ENCODE data around the gene TREM1. TPM values are rescaled to one million over a fixed set of nuclear protein-coding genes. Genes with fewer than 3 reads are reported as not detected.
A peak's percentile ranks its signal among the peaks of the same experiment; 100 is the strongest.
"Not testable (repeated sequence)": the region's sequence is repeated elsewhere in the genome, so short reads cannot be mapped to it uniquely, and the experiment has no call there.

TREM1 gene
- total and polyA plus RNA-seq, 7 experiments from 2014 or later: 15.9 to 251 TPM; not detected in 5

DNA sequence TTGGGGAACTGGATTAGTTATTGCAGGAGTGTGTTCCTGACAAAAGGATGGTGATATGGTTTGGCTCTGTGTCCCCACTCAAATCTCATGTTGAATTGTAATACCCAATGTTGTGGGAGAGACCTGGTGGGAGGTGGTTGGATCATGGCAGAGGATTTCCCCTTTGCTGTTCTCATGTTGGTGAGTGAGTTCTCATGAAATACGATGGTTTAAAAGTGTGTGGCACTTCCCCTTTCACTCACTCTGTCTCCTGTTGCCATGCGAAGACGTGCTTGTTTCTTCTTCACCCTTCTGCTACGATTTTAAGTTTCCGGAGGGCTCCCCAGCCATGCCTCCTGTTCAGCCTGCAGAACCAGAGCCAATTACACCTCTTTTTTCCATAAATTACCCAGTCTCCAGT is 16.2 kb upstream of the TREM1 start:
- H3K9me3 ChIP-seq (ENCODE audit: control insufficient read depth in 2 of 3, low read length in 3 of 3): no peaks in the 10 kb centered on the region
- ATAC-seq: peak; percentile 44
- ChIA-PET POLR2A (no interaction called here), CTCF (no interaction called here)
- H3K9me3 Mint-ChIP-seq: peaks cover 0 to 11% (median 3%) of the 10 kb centered on the region in 11 donors
- H3K27ac Mint-ChIP-seq: no peak overlapping the region
- H3K27me3 ChIP-seq (ENCODE audit: control insufficient read depth in 2 of 2, insufficient read depth in 2 of 2, low read length in 2 of 2): no peaks in the 10 kb centered on the region
- peaks cover 0 to 28% (median 0%) of the 10 kb centered on the region in 5 donors for H3K36me3 Mint-ChIP-seq
- no peak overlapping the region for H3K4me3 Mint-ChIP-seq
- H3K27me3 Mint-ChIP-seq: peaks cover 0 to 36% (median 0%) of the 10 kb centered on the region in 5 donors
- no peak overlapping the region for H3K4me3 ChIP-seq (ENCODE audit: low read length)
- H3K4me1 ChIP-seq (ENCODE audit: control insufficient read depth in 2 of 2, insufficient read depth in 2 of 2, low read length in 2 of 2): peaks cover 18 to 21% of the 10 kb centered on the region in 2 donors
- H3K27ac ChIP-seq (ENCODE audit: low read depth, low read length): no peak overlapping the region
- H3K36me3 ChIP-seq (ENCODE audit: control insufficient read depth in 2 of 3, insufficient read depth in 3 of 3, low read length in 3 of 3): no peaks in the 10 kb centered on the region
- no peak for DNase-seq
- intact Hi-C loops (cut with micrococcal nuclease): no loop called here
- H3K4me1 Mint-ChIP-seq: peaks cover 27 to 65% (median 53%) of the 10 kb centered on the region in 7 donors

DNA sequence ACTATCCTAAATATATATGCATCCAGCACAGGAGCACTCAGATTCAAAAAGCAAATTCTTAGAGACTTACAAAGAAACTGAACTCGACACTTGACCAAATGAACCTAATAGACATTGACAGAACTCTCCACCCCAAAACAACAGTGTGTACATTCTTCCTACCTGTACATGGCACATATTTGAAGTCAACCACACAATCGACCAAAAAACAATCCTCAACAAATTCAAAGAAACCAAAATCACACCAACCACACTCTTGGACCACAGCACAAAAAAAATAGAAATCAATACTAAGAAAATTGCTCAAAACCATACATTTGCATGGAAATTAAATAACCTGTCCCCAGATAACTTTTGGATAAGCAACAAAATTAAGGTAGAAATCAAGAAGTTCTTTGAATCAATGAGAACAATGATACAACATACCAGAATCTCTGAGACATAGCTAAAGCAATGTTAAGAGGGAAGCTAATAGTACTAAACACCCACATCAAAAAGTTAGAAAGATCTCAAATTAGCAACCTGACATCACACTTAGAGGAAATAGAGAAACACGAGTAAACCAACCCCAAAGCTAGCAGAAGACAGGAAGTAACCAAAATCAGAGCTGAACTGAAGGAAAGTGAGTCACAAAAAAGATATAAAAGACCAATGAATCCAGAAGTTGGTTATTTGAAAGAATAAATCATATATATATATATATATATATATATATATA is 12.5 kb upstream of the TREM1 start:
- Histone ChIP-seq H3K36me3 (ENCODE audit: control insufficient read depth in 2 of 3, insufficient read depth in 3 of 3, low read length in 3 of 3) (no peaks in the 10 kb centered on the region), H3K27me3 (ENCODE audit: control insufficient read depth in 2 of 2, insufficient read depth in 2 of 2, low read length in 2 of 2) (no peaks in the 10 kb centered on the region), H3K9me3 (ENCODE audit: control insufficient read depth in 2 of 3, low read length in 3 of 3) (no peaks in the 10 kb centered on the region), H3K27ac (ENCODE audit: low read depth, low read length) (peak overlapping the region; percentile 22), H3K4me1 (ENCODE audit: control insufficient read depth in 2 of 2, insufficient read depth in 2 of 2, low read length in 2 of 2) (peaks cover 18 to 21% of the 10 kb centered on the region in 2 donors), H3K4me3 (ENCODE audit: low read length) (peak overlapping the region; percentile 4)
- peaks cover 0 to 21% (median 4%) of the 10 kb centered on the region in 11 donors for H3K9me3 Mint-ChIP-seq
- peaks cover 24 to 73% (median 57%) of the 10 kb centered on the region in 7 donors for H3K4me1 Mint-ChIP-seq
- CTCF ChIA-PET: interaction anchor here (0.6 to 0.9 kb wide), 5 partner anchors 18 to 72 kb away, joined by 3 to 4 read pairs (median 3); no protein-coding TSS in a partner anchor
- DNase-seq (peak in 7 of 9 donors; percentile 60 to 85 (median 81)), ATAC-seq (peak; percentile 94)
- intact Hi-C loops (cut with micrococcal nuclease): loop anchor here (1.0 to 5.0 kb wide), 5 partner anchors 20 to 227 kb away; partner anchors contain the start of genes NFYA (in 1 of the 2), OARD1 (in 1 of the 2) and TREML2 (in 1 of the 2)
- H3K27ac Mint-ChIP-seq: peak overlapping the region; percentile 80 to 98 (median 88)
- H3K36me3 Mint-ChIP-seq: peaks cover 0 to 46% (median 0%) of the 10 kb centered on the region in 5 donors
- POLR2A ChIA-PET: no interaction called here
- peak overlapping the region; percentile 56 to 91 (median 76) for H3K4me3 Mint-ChIP-seq
- H3K27me3 Mint-ChIP-seq: peaks cover 0 to 19% (median 0%) of the 10 kb centered on the region in 5 donors

DNA sequence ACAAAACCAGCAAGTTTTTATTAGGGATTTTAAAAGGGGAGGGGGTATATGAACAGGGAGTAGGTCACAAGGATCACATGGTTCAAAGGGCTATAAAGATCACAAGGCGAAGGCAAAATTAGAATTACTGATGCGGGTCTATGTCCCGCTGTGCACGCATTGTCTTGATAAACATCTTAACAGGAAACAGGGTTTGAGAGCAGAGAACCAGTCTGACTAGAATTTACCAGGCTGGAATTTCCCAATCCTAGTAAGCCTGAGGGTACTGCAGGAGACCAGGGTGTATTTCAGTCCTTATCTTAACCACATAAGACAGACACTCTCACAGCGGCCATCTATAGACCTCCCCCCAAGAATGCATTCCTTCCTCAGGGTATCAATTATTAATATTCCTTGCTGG is 10.8 kb upstream of the TREM1 start:
- CTCF ChIA-PET: interaction anchor here (1.0 kb wide), 2 partner anchors 10 to 11 kb away, joined by 3 read pairs; no protein-coding TSS in a partner anchor
- Mint-ChIP-seq H3K4me3 (peak overlapping the region in 2 of 10 donors; percentile 26 to 54), H3K9me3 (peaks cover 0 to 15% (median 4%) of the 10 kb centered on the region in 11 donors), H3K36me3 (peaks cover 0 to 40% (median 0%) of the 10 kb centered on the region in 5 donors), H3K4me1 (peaks cover 22 to 75% (median 59%) of the 10 kb centered on the region in 7 donors), H3K27me3 (peaks cover 0 to 14% (median 0%) of the 10 kb centered on the region in 5 donors), H3K27ac (peak overlapping the region in 3 of 9 donors; percentile 12 to 56 (median 28))
- H3K36me3 ChIP-seq (ENCODE audit: control insufficient read depth in 2 of 3, insufficient read depth in 3 of 3, low read length in 3 of 3); DNase-seq; POLR2A ChIA-PET; H3K4me3 ChIP-seq (ENCODE audit: low read length); ATAC-seq; H3K9me3 ChIP-seq (ENCODE audit: control insufficient read depth in 2 of 3, low read length in 3 of 3); H3K27me3 ChIP-seq (ENCODE audit: control insufficient read depth in 2 of 2, insufficient read depth in 2 of 2, low read length in 2 of 2); H3K27ac ChIP-seq (ENCODE audit: low read depth, low read length): not testable (repeated sequence)
- peaks cover 18 to 21% of the 10 kb centered on the region in 2 donors for H3K4me1 ChIP-seq (ENCODE audit: control insufficient read depth in 2 of 2, insufficient read depth in 2 of 2, low read length in 2 of 2)
- intact Hi-C loops (cut with micrococcal nuclease): loop anchor here in 1 of 2 donors (5.0 kb wide), 1 partner anchor 95 kb away; the partner anchor contains the start of gene TREML2

DNA sequence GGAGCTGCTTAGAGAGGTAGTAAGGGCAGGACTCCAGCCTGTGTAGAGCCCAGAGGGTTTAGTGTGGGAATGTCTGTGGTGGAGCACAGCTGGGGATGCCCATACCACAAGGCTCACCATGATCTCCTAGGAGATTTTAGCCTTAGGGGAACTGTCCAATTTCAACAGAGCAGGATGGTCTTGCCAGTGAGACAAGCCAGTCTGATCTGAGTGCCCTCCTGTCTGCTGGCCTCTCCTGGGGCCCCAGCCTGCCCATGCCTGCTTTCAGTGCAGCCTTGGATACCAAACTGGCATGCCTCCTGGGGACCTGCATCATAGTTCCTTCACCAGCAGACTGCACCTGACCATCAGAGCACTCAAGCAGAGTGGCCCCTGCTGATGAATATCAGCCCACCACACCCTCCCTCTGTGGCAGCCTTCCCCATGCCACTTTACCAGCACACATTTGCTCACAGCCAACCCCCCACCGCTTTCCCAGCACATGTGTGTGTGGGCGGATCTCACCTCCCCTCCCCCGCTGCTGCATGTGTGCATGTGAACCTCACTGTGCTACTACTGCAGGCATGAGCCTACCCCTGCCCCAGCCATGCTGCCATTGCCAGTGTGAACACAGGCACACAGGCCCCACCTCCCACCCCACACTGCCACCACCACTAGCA is 7.9 kb upstream of the TREM1 start:
- Mint-ChIP-seq H3K36me3 (peaks cover 0 to 26% (median 0%) of the 10 kb centered on the region in 5 donors), H3K27ac (no peak overlapping the region), H3K4me1 (peaks cover 18 to 61% (median 41%) of the 10 kb centered on the region in 7 donors), H3K27me3 (peaks cover 0 to 2% (median 0%) of the 10 kb centered on the region in 5 donors), H3K4me3 (peak overlapping the region in 1 of 10 donors; percentile 54), H3K9me3 (peaks cover 0 to 12% (median 4%) of the 10 kb centered on the region in 11 donors)
- H3K9me3 ChIP-seq (ENCODE audit: control insufficient read depth in 2 of 3, low read length in 3 of 3): no peaks in the 10 kb centered on the region
- no peak overlapping the region for H3K4me3 ChIP-seq (ENCODE audit: low read length)
- ATAC-seq (no peak), DNase-seq (no peak)
- intact Hi-C loops (cut with micrococcal nuclease): no loop called here
- peaks cover 11% of the 10 kb centered on the region in 2 donors for H3K4me1 ChIP-seq (ENCODE audit: control insufficient read depth in 2 of 2, insufficient read depth in 2 of 2, low read length in 2 of 2)
- CTCF ChIA-PET: no interaction called here
- H3K27ac ChIP-seq (ENCODE audit: low read depth, low read length): no peak overlapping the region
- POLR2A ChIA-PET: no interaction called here
- H3K36me3 ChIP-seq (ENCODE audit: control insufficient read depth in 2 of 3, insufficient read depth in 3 of 3, low read length in 3 of 3): no peaks in the 10 kb centered on the region
- no peaks in the 10 kb centered on the region for H3K27me3 ChIP-seq (ENCODE audit: control insufficient read depth in 2 of 2, insufficient read depth in 2 of 2, low read length in 2 of 2)

DNA sequence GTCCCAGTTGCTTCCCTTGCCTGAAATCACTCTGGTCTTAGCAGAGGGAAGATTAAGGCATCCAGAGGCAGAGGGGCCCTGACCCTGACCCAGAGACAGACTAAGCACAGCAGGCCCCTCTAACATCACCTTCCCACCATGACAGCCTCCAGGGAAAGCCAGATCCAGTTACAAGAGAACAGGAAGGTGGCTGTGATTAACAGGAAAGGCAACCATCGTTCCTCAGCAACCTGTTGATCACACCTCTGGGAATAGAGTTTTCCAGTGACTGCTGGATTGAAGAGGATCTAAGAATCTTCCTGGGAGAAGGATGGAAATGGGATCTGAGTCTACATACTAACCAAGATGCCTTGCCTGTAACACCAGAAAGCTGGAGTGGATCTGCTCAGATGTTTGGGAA is 5.2 kb upstream of the TREM1 start:
- Mint-ChIP-seq H3K36me3 (peaks cover 0 to 8% (median 0%) of the 10 kb centered on the region in 5 donors), H3K4me1 (peaks cover 2 to 35% (median 15%) of the 10 kb centered on the region in 7 donors)
- intact Hi-C loops (cut with micrococcal nuclease): no loop called here

DNA sequence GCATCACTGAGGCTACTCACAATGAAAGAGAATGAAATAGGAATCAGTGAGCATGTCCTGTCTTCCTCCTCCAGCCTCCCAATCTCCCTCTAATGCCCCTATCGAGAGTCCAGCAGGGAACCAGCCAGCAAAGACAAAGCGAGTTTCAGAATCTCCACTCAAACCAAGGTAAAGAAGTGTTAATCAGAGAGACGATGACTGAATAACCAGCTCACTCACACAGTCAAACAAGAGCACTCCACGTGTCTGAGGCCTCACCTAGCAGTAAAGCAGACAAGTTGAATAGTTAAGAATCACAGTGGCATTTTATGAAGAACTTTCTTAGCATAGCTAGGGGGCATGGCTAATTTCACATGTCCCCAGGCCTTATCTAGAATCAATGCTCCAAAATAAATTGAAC is 3.3 kb upstream of the TREM1 start:
- Histone ChIP-seq H3K27me3 (ENCODE audit: control insufficient read depth in 2 of 2, insufficient read depth in 2 of 2, low read length in 2 of 2) (no peaks in the 10 kb centered on the region), H3K27ac (ENCODE audit: low read depth, low read length) (no peak overlapping the region), H3K4me3 (ENCODE audit: low read length) (no peak overlapping the region), H3K9me3 (ENCODE audit: control insufficient read depth in 2 of 3, low read length in 3 of 3) (no peaks in the 10 kb centered on the region), H3K36me3 (ENCODE audit: control insufficient read depth in 2 of 3, insufficient read depth in 3 of 3, low read length in 3 of 3) (no peaks in the 10 kb centered on the region), H3K4me1 (ENCODE audit: control insufficient read depth in 2 of 2, insufficient read depth in 2 of 2, low read length in 2 of 2) (no peaks in the 10 kb centered on the region)
- H3K36me3 Mint-ChIP-seq: no peaks in the 10 kb centered on the region
- ATAC-seq: no peak
- no peak overlapping the region for H3K4me3 Mint-ChIP-seq
- ChIA-PET CTCF (interaction anchor here (0.5 kb wide), 1 partner anchor 11 kb away, joined by 3 read pairs; no protein-coding TSS in a partner anchor), POLR2A (no interaction called here)
- peaks cover 0 to 16% (median 4%) of the 10 kb centered on the region in 7 donors for H3K4me1 Mint-ChIP-seq
- no peak for DNase-seq
- H3K9me3 Mint-ChIP-seq: no peaks in the 10 kb centered on the region
- intact Hi-C loops (cut with micrococcal nuclease): no loop called here
- peaks cover 0 to 7% (median 0%) of the 10 kb centered on the region in 5 donors for H3K27me3 Mint-ChIP-seq
- H3K27ac Mint-ChIP-seq: no peak overlapping the region

More for the DNA sequence above, 5.2 kb upstream of the TREM1 start:
- Histone ChIP-seq H3K27me3 (ENCODE audit: control insufficient read depth in 2 of 2, insufficient read depth in 2 of 2, low read length in 2 of 2) (no peaks in the 10 kb centered on the region), H3K36me3 (ENCODE audit: control insufficient read depth in 2 of 3, insufficient read depth in 3 of 3, low read length in 3 of 3) (no peaks in the 10 kb centered on the region), H3K9me3 (ENCODE audit: control insufficient read depth in 2 of 3, low read length in 3 of 3) (no peaks in the 10 kb centered on the region), H3K4me1 (ENCODE audit: control insufficient read depth in 2 of 2, insufficient read depth in 2 of 2, low read length in 2 of 2) (no peaks in the 10 kb centered on the region), H3K4me3 (ENCODE audit: low read length) (no peak overlapping the region), H3K27ac (ENCODE audit: low read depth, low read length) (no peak overlapping the region)
- peaks cover 0 to 2% (median 0%) of the 10 kb centered on the region in 5 donors for H3K27me3 Mint-ChIP-seq
- ChIA-PET CTCF (no interaction called here), POLR2A (no interaction called here)
- ATAC-seq (no peak), DNase-seq (no peak)
- no peak overlapping the region for H3K27ac Mint-ChIP-seq
- H3K4me3 Mint-ChIP-seq: no peak overlapping the region
- peaks cover 0 to 5% (median 3%) of the 10 kb centered on the region in 11 donors for H3K9me3 Mint-ChIP-seq

All from naive thymus-derived CD4-positive, alpha-beta T cell (primary cell).